GM23338 (cell line): ENCODE measurements around the gene LNX1.

Source experiments
- CTCF ChIP-seq, 2 experiments: fragments of 200-600 bp in 1 of 2; sonication (generic) in 1 of 2; conservative IDR thresholded peaks; 2 replicates each; pipeline versions ENCODE4 v1.5.1 to v1.6.1; 2016 to 2017; ENCODE audit warnings: antibody characterized with exemption in 2 of 2, low read depth in 2 of 2, mild to moderate bottlenecking in 2 of 2, moderate library complexity in 1 of 2
- EZH2phosphoT487 ChIP-seq: fragments of 200-600 bp; sonication (generic); IDR thresholded peaks from one replicate; pipeline ENCODE4 v1.8.1; 2018; ENCODE audit warnings: antibody characterized with exemption; ENCODE audit not compliant: unreplicated experiment
- POLR2AphosphoS5 ChIP-seq: IDR thresholded peaks from 2 replicates; pipeline ENCODE4 v1.6.1; 2016; ENCODE audit warnings: antibody characterized with exemption, low read depth
- REST ChIP-seq: IDR thresholded peaks from one replicate; pipeline ENCODE4 v1.6.1; 2018; ENCODE audit warnings: antibody characterized with exemption; ENCODE audit not compliant: unreplicated experiment

- no peak for TF ChIP-seq REST
- no peak for TF ChIP-seq CTCF (conservative IDR thresholded peaks at IDR 0.05; ENCODE audit: low read depth in 2 of 2)
- TF ChIP-seq POLR2AphosphoS5, result no peak
- TF ChIP-seq EZH2phosphoT487, result no peak
These were observed 43.3 kb downstream of the LNX1 start for GRCh38 chr4:53547983-53548382.
